DND-41 (cell line): ENCODE data around the gene RELA.

ENCODE experiments used
- EZH2 ChIP-seq: IDR thresholded peaks from 3 replicates; pipeline ENCODE4 v1.6.1; 2012; ENCODE audit warnings: borderline replicate concordance, low read depth, mild to moderate bottlenecking, moderate library complexity, low read length, inconsistent platforms; ENCODE audit not compliant: severe bottlenecking
- TF ChIP-seq, protein P1 (sequence below): IDR thresholded peaks from 2 replicates; pipeline ENCODE4 v1.5.1; 2012; ENCODE audit warnings: borderline replicate concordance, low read length, moderate library complexity, mild to moderate bottlenecking; ENCODE audit not compliant: poor library complexity, severe bottlenecking; ENCODE audit errors: extremely low read depth

DNA sequence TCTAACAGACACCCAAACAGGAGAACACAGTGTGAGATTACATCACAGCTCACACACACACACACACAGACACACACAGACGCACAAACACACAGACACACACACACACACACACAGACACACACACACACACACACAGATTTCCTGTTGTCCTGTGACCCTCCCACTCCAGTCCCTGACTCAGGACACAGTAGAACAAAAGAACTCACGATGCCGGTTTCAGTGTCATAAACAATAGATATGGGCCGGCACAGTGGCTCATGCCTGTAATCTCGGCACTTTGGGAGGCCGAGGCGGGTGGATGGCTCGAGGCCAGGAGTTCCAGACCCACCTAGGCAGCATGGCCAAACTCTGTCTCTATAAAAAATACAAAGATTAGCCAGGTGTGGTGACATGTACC is 35.5 kb upstream of the RELA start:
- TF ChIP-seq, protein P1, sequence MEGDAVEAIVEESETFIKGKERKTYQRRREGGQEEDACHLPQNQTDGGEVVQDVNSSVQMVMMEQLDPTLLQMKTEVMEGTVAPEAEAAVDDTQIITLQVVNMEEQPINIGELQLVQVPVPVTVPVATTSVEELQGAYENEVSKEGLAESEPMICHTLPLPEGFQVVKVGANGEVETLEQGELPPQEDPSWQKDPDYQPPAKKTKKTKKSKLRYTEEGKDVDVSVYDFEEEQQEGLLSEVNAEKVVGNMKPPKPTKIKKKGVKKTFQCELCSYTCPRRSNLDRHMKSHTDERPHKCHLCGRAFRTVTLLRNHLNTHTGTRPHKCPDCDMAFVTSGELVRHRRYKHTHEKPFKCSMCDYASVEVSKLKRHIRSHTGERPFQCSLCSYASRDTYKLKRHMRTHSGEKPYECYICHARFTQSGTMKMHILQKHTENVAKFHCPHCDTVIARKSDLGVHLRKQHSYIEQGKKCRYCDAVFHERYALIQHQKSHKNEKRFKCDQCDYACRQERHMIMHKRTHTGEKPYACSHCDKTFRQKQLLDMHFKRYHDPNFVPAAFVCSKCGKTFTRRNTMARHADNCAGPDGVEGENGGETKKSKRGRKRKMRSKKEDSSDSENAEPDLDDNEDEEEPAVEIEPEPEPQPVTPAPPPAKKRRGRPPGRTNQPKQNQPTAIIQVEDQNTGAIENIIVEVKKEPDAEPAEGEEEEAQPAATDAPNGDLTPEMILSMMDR: no peak
- TF ChIP-seq EZH2: no peak
